Rectal smooth muscle tissue (tissue), 1 donor: ENCODE data around the gene NBPF1.
A peak's percentile ranks its signal among the peaks of the same experiment; 100 is the strongest.
"Not testable (repeated sequence)": the region's sequence is repeated elsewhere in the genome, so short reads cannot be mapped to it uniquely, and the experiment has no call there.

Source experiments
- H3K27ac ChIP-seq: one replicate; pipeline ENCODE4 v1.7.0; 2013; ENCODE audit warnings: low read depth, low read length, inconsistent platforms
- H3K27me3 ChIP-seq: one replicate; pipeline ENCODE4 v1.7.0; 2013; ENCODE audit warnings: low read length; ENCODE audit not compliant: control insufficient read depth, insufficient read depth
- H3K36me3 ChIP-seq: one replicate; pipeline ENCODE4 v1.7.0; 2013; ENCODE audit warnings: low read length; ENCODE audit not compliant: control insufficient read depth, insufficient read depth
- H3K4me1 ChIP-seq: one replicate; pipeline ENCODE4 v1.7.0; 2013; ENCODE audit warnings: low read length; ENCODE audit not compliant: control insufficient read depth, insufficient read depth
- H3K4me3 ChIP-seq: one replicate; pipeline ENCODE4 v1.7.0; 2013; ENCODE audit warnings: low read length
- H3K9ac ChIP-seq: one replicate; pipeline ENCODE4 v1.7.0; 2013; ENCODE audit warnings: low read length

Gene NBPF1

GRCh38 chr1:16613185-16614147, at the start of gene NBPF1:
Gene NBPF1 (minus strand): TSS chr1:16613564.
- peak within 1 kb of the TSS; percentile 88 for H3K27ac ChIP-seq
- H3K4me1 ChIP-seq, result peaks cover 13% of the 10 kb centered on the region
- peak within 1 kb of the TSS; percentile 42 for H3K9ac ChIP-seq
- H3K4me3 ChIP-seq, result peak within 1 kb of the TSS; percentile 79
- no peaks in the 10 kb centered on the region for H3K36me3 ChIP-seq
- no peaks in the 10 kb centered on the region for H3K27me3 ChIP-seq

- not testable (repeated sequence) for H3K36me3 ChIP-seq, H3K27ac ChIP-seq, H3K27me3 ChIP-seq, H3K4me1 ChIP-seq, H3K4me3 ChIP-seq, H3K9ac ChIP-seq
These were observed 44.9 kb upstream of the NBPF1 start for GRCh38 chr1:16658234-16658633.

- not testable (repeated sequence) for H3K9ac ChIP-seq, H3K4me1 ChIP-seq, H3K36me3 ChIP-seq, H3K27ac ChIP-seq, H3K27me3 ChIP-seq, H3K4me3 ChIP-seq
These were observed 43.8 kb upstream of the NBPF1 start for GRCh38 chr1:16656981-16657683.

GRCh38 chr1:16656574-16656973, 43.2 kb upstream of the NBPF1 start:
- H3K9ac ChIP-seq, H3K27ac ChIP-seq, H3K4me1 ChIP-seq, H3K36me3 ChIP-seq, H3K4me3 ChIP-seq, H3K27me3 ChIP-seq: not testable (repeated sequence)

- H3K4me3 ChIP-seq, H3K27me3 ChIP-seq, H3K27ac ChIP-seq, H3K4me1 ChIP-seq, H3K9ac ChIP-seq, H3K36me3 ChIP-seq: not testable (repeated sequence)
These were observed 38.2 kb upstream of the NBPF1 start for GRCh38 chr1:16651560-16651959.

- not testable (repeated sequence) for H3K36me3 ChIP-seq, H3K27ac ChIP-seq, H3K4me1 ChIP-seq, H3K9ac ChIP-seq, H3K27me3 ChIP-seq, H3K4me3 ChIP-seq
These were observed 36.6 kb upstream of the NBPF1 start for GRCh38 chr1:16649960-16650359.

GRCh38 chr1:16649390-16649789, 36.0 kb upstream of the NBPF1 start:
- H3K27me3 ChIP-seq, H3K4me1 ChIP-seq, H3K9ac ChIP-seq, H3K4me3 ChIP-seq, H3K27ac ChIP-seq, H3K36me3 ChIP-seq: not testable (repeated sequence)

- H3K4me1 ChIP-seq, H3K4me3 ChIP-seq, H3K36me3 ChIP-seq, H3K27ac ChIP-seq, H3K27me3 ChIP-seq, H3K9ac ChIP-seq: not testable (repeated sequence)
These were observed 35.4 kb upstream of the NBPF1 start for GRCh38 chr1:16648756-16649155.

GRCh38 chr1:16648250-16648649, 34.9 kb upstream of the NBPF1 start:
- not testable (repeated sequence) for H3K4me3 ChIP-seq

GRCh38 chr1:16647179-16648176, 34.1 kb upstream of the NBPF1 start:
- H3K4me3 ChIP-seq, H3K9ac ChIP-seq, H3K36me3 ChIP-seq, H3K27me3 ChIP-seq, H3K27ac ChIP-seq: not testable (repeated sequence)
- H3K4me1 ChIP-seq, result peaks cover 12% of the 10 kb centered on the region

More at GRCh38 chr1:16648250-16648649, 34.9 kb upstream of the NBPF1 start:
- not testable (repeated sequence) for H3K36me3 ChIP-seq, H3K27me3 ChIP-seq, H3K9ac ChIP-seq, H3K27ac ChIP-seq, H3K4me1 ChIP-seq

- not testable (repeated sequence) for H3K4me3 ChIP-seq, H3K36me3 ChIP-seq, H3K27me3 ChIP-seq, H3K27ac ChIP-seq, H3K9ac ChIP-seq
- H3K4me1 ChIP-seq, result peaks cover 12% of the 10 kb centered on the region
These were observed 33.4 kb upstream of the NBPF1 start for GRCh38 chr1:16646716-16647115.

- not testable (repeated sequence) for H3K36me3 ChIP-seq, H3K9ac ChIP-seq, H3K27ac ChIP-seq, H3K4me3 ChIP-seq, H3K27me3 ChIP-seq
- H3K4me1 ChIP-seq, result peaks cover 12% of the 10 kb centered on the region
These were observed 32.8 kb upstream of the NBPF1 start for GRCh38 chr1:16646061-16646664.
